ENCODE results near the gene ZNHIT1.

Gene ZNHIT1

DNA sequence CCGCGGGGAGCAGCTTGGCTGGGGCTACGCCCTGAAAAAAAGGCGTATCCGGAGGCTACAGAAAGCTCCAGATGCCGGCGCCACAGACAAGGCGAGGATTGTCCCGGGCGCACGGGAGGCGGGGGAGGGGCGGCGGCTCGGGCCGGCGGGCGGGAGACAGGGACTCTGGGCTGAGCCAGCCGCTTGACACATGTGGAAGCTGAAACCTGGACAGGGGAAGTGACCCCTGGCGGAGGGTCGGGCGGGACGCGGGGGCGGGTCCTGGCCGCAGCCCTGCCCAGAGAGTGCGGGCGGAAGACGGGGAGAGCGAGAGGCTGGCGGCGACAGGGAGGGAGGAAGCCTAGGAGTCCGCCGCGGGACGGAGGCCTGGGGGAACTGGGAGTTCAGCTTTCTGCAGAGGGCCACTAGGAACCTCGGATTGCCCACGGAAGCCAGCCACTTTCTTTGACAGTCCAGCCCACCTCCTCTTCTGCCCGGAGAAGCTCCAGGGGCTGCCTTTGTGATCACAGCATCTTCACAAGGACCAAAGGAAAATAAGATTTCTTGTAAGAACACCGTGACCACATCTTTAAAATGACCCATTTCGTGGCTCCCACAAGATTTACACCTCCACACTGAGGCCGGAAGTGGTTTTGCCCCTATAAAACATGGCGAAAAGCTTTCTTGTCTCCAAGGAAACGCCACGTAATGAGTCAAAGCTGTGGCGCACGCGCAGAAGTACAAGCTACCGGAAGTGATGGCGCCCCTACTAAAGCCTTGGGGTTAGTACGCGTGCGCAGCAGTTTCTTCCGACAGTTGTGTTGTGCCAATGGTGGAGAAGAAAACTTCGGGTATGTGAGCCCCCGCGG is at the start of gene ZNHIT1, which contains the start of gene PLOD3:
Gene ZNHIT1, plus strand, starts transcription at position 778 of the 848 bp plus-strand sequence. Its CDS starts 31 bp downstream, at position 809.
Gene PLOD3, minus strand, starts transcription at position 194 of the 848 bp plus-strand sequence. CDS start 307 bp downstream, outside the sequence.
- DNase-seq (ENCODE audit: low read depth in 4 of 4, low spot score in 1 of 4) = peak; percentile 88 to 96 (median 92)

DNA sequence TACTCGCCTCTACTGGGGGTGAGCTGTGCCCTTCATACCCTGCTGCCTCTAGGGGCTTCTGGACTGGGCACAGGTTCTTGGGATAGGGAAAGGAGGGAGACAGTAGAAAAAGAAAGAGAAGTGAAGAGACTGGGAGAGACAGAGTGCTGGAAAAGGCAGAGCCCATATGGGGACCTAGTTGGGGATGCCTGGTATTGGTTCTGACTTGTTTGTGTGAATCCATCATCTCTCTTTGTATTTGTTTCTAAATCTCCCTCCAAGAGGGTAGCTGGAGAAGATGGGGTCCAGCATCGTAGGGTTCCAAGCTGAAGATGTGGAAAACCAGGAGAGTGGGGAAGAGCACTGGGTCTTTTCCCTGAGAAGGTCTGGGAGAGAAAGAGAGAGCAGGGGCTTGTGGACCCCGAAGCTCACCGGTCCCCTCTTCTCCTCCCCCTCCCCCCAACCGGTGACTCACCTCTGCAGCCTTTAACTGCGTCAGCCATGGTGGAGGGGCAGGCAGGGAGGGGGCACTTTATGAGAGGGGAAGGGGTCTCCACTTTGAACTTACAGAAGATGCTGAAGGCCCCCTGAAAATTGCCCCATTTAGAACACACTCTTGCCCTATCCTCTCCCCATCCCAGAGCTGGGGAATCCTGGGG is 49.4 kb upstream of the ZNHIT1 start:
- no peak for DNase-seq (ENCODE audit: low read depth in 4 of 4, low spot score in 1 of 4)

DNA sequence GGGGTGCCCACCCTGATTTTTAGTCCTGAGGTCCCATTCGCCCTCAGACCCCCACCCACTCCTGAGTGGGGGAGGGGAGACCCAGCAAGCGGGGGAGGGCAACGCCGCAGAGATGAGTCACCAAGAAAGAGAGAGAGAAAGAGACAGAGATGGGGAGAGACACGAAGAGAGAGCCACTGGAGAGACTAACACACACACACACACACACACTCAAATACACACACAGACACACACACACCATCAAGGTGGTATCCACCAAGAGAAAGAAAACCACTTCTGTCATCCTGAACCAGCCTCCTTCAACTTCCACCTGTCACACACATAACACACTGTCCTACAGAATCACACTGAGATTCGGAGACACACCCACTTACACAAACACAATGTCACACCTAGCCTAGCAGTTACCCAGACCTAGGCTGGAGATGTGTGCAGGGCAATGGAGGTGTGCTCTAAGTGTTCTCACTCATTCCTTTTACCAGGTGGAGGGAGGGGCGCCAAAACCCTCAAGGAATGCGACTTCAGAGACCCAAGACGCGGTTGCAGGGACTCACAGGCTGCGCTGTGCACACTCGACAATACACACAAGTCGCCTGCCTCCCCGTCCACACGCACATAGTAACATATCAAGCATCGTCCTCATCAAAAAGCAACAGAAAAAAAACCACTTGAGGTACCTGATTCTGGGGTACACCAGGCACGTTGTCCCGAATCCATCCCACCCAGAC is 48.7 kb upstream of the ZNHIT1 start:
- DNase-seq (ENCODE audit: low read depth in 4 of 4, low spot score in 1 of 4) = no peak

DNA sequence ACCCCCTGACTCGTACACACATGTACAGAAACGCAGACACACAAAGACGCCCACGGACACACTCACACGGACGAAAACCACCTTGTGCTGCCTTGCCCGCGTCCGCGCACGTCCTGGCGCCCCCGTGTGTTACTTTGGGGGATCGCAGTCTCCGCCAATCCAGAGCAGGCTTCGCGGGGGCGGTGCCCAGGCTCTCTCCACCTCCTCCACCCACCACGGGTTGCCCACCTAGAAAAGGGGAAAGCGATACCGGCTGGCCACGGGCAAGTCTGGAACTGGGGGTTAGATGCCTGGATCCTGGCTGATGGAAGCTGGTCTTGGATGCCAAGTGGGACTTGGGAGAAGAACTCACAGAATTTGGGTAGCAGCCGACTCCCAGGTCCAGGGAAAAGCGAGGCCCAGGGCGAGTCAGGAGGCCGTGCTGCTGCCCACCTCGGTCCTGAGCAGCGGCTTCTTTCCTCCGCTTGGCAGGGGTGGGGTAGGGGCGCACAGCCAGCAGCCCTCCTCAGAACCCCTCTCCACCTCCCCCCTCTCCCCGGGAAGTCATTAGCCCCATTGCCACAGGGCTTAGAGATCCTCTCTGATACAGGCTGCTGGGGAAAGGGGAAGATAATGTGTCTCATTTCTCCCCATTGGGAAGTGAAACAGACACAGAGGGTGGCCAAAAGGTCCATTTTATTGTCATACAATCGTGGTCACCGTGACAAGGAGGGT is 48.0 kb upstream of the ZNHIT1 start:
- DNase-seq (ENCODE audit: low read depth in 4 of 4, low spot score in 1 of 4) = peak; percentile 49 to 80 (median 66)

DNA sequence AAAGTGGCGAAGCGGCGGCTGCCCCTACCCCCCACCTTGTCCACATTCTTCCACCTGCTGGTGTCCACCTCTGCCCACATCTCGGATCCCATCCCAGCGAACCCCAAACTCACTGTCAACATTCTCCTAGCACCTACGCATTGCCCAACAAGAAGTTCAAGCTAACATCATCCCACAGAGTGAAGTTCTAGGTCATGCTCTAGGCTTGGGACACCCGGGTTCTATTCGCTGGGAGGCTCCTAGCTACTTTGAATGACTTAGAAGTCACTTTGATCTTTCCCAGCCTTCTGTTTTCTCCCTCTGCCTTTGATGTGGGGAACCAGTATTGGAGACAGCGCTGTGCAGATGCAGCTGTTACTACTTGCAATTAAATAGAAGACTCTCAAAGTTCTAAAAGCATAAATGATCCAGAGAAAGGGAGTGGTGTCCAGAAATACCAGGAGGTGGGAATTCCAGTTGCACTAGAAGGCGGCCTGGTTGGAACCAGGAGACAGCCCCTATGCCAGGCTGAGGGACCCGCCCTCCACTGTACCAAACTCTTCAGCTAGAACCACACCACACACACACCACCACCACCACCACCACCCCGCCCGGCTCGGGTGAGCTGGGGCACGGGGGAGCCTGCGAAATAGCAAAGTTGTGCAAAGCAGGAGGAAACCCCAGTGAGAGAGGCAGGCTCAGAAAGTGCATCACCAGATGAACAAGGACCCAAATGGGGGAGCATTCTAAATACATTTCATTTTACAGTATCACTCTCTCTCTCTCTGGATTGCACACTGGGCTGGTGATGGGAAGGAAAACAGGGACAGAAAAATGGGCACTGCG is 47.1 kb upstream of the ZNHIT1 start:
- DNase-seq (ENCODE audit: low read depth in 4 of 4, low spot score in 1 of 4) = no peak

DNA sequence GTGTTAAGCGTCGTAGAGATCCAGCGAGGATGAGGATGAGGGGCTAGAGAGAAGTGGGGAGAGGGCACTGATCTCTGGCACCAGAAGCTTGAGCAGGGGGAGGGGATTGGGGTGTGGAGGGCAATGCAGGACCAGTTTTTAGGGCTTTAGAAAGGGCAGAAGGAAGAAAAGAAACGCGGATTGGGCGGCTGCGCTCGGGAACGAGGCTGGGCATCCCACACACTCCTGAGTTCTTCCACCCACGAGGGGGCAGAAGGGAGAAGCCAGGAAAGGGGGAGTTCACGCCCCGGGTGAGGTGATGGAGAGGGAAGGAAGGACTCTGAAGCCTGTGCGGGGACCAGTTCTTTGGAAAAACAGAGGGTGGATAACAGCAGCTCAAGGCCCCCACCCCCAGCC is 46.5 kb upstream of the ZNHIT1 start:
- no peak for DNase-seq (ENCODE audit: low read depth in 4 of 4, low spot score in 1 of 4)

DNA sequence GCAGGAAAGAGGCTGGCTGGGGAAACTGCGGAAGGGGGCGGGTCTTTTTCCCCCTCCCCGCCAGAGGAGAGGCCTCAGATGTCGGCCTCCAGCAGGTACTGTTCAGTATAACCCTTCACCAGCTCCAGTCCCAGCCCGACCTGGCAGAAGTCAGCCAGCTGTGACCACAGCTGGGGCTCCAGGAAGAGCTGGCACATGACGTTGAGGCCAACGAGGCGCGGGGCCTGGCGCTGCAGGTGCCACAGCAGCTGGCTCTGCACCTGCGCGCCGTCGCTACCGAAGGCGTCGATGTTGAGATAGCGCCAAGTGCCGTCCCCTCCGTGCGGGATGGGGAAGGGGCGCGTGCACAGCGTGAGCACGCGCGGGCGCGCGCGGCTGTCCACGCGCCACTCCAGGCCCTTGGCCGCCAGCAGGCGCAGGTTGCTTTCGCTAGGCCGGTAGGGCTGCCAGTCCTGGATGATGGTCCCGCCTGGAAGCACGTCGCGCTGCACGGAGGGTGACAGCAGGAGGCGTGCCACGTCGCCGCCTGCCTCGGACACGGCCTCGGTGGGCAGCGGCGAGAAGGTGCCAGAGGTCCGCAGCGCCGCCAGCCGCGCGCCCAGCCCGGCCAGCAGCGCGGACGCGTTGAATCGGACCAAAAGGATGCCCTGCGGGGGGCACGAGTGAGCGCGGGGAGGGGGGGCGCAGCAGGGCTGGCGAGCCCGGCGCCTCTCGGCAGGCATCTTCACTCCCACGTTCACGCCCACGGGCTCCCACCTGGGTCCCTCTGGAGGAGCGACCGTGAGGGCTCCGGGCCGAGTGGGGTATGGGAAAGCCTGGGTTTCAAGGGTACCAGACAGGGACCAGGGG is 45.7 kb upstream of the ZNHIT1 start:
- DNase-seq (ENCODE audit: low read depth in 4 of 4, low spot score in 1 of 4) = no peak

DNA sequence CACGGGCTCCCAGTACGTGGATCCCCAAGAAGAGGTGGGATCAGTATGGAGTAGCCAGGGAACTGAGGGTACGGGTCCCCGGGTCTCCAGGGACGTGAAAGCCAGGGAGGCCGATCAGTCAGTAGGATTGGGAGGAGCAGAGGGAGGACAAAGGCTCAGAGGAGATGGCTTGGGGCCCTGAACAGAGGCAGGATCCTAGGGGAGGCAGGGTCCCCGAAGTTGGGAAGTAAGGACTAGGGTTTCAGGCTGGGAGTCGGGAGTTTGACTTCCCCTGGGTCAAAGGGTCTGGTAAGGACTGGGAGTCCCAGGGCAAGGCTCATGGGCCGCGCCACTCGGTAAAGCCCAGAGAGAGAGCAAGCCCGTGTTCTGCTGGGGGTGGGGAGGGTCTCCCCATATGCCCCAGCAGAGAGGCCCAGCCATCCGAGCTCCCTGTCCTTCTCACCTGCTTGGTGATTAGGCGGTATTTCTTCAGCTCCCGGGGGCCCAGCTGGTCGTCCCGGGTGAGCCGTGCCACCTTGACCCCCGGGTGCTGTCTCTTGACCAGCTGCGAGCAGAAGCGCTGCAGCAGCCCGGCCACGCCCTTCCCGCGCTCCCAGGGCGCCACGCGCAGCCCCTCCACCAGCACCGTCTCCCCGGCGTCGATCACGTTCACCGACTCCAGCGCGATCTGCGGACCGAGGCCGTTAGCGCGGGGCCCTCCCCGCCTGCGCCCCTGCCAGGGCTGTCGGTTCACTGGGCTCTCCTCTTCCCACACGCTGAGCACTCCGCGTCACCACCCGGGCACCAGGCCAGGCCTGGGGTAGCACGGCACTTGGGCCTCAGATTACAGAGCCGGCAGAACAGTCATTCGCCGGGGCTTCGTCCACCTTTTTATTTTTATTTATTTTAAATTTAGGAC is 44.9 kb upstream of the ZNHIT1 start:
- no peak for DNase-seq (ENCODE audit: low read depth in 4 of 4, low spot score in 1 of 4)

DNA sequence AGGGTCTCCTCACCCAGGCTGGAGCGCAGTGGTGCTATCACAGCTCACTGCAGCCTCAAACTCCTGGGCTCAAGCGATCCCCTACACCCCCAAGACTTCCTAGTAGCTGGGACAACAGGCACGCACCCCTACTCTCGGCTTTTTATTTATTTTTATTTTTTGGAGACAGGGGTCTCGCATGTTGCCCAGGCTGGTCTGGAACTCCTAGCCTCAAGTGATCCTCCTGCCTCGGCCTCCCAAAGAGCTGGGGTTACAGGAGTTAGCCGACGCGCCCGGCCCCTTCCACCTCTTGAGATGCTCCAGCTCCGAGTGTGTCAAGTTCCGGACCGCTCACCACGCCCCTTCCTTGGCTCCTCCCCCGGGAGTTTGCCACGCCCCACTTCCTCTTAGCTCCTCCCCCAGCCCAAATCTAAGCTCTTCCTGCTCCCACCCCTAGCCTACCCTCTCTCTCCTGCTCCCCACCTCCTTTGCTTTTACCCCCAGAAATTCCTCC is 44.2 kb upstream of the ZNHIT1 start:
- peak in 3 of 4 experiments; percentile 40 to 67 (median 48) for DNase-seq (ENCODE audit: low read depth in 4 of 4, low spot score in 1 of 4)

DNA sequence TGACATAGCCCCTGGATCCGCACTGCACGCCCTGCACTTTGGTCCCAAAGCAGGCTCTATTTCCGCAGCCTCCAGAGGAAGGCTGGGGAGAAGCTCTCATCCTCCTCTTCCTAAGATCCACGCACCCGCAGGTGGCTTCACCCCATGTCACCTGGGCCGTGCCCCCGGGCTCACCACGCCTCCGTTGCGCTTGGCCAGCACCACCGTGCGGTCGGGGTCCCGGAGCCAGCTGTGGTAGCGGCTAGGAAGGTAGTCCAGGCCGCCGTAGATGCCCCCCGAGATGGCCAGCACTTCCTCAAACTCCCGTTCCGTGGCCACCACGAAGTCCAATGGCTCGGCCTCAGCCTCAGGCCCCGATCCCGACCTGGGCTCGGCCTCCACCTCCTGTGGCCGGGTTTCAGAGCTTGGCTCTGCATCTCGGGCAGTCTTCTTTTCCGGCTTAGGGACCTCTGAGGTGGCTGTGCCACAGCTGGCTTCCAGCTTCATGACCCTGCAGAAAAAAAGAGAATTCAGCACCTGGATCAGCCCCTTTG is 43.6 kb upstream of the ZNHIT1 start:
- DNase-seq (ENCODE audit: low read depth in 4 of 4, low spot score in 1 of 4) = no peak

DNA sequence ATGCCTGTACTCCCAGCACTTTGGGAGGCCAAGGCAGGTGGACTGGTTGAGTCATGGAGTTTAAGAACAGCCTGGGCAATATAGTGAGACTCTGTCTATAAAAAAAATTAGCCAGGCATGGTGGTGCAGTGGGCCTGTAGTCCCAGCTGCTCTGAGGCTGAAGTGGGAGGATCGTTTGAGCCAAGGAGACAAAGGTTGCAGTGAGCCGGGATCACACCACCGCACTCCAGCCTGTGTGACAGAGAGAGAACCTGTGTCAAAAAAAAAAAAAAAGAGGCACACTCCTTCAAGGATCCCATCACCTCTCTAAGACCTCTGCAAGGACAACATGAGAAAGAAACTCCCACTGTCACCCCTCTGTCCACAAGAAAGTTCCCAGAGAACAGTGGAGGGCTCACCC is 42.3 kb upstream of the ZNHIT1 start:
- no peak for DNase-seq (ENCODE audit: low read depth in 4 of 4, low spot score in 1 of 4)

DNA sequence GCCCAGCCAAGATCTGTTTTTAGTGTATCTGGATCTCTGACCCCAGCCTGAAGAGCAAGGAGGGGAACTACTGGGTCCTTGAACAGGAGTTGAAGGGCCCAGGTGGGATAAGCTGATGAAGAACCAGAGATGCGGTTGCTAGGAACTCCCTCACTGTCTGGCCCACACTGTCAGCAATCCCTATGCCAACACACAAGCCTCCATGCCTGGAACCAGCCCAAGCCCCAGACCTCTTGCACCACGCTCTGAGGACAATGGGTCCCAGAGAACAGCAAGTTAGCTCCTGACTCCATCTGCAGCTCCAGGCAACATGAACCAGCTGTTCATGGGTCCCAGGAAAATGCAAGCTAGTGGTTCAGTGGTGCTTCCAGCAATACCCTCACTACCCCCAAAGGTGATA is 40.3 kb upstream of the ZNHIT1 start:
- no peak for DNase-seq (ENCODE audit: low read depth in 4 of 4, low spot score in 1 of 4)

DNA sequence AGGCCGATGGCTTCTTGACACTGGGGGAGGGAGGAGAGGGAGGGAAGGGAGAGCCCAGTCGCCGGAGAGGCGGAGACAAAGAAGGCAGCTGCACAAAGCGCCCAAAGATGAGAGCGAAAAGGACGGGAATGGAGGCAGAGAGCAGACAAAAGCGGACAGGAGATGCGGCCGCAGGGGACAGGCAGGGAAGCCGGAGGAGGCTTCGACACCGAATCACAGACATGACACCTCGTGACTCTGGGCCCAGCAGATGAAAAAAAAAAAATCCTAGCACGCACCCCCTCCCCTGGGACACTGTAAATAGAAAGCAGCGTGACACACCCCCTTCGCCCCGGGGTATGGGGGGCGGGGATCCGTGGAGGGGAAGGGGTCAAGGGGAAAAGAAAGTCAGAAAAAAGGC is 38.8 kb upstream of the ZNHIT1 start:
- no peak for DNase-seq (ENCODE audit: low read depth in 4 of 4, low spot score in 1 of 4)

DNA sequence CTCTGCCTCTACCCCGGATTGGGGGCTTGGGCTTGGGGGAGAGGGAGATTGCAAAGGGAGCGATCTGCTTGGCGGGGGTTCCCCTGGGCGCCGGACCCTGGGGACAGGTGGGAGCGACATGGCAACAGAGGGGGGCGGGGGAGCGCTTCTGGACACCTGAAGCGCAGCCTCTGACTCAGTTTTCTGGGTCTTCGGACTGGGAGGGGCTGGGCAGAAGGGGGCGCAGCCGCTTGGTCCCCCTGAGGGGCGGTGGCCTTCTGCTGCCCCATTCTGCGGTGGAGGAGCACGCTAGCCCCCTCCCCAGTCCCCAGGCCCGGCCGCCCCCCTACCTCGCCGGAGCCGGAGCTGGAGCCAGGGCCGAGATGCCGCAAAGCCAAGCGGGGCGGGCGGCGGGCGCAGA is 38.3 kb upstream of the ZNHIT1 start:
- DNase-seq (ENCODE audit: low read depth in 4 of 4, low spot score in 1 of 4) = no peak

DNA sequence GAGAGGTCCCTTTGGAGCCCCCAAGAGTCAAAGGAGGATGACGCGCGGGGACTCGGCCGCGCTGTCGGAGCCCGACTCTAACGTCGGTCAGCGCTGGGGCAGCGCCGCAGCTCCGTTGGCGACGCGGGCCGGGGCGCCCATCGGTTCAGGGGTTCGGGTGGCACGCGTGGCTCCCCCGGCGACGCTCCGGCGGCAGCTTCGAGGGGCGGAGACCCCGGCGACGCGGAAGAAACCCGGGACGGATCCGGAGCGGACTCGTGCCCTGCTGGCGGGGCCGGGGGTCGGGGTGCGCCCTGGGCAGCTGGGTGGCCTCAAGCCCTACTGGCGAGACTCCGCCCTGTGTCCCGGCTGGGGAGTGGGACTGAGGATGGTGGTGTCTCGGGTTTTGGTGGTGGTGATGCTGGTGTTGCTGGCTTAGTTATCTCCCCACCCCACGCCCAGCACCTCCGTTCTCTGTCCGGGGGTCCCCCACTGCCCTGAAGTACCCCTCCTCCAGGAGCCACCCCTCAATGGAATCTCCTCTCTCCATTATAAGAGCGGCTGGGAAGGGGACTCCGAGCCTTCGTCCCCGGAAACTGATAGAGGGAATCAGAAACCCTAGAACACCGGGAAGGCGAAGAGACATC is 37.7 kb upstream of the ZNHIT1 start, which contains the start of gene NAT16:
Gene NAT16, minus strand, starts transcription at position 164 of the 626 bp plus-strand sequence. CDS start 5,486 bp downstream, outside the sequence.
- DNase-seq (ENCODE audit: low read depth in 4 of 4, low spot score in 1 of 4) = no peak

DNA sequence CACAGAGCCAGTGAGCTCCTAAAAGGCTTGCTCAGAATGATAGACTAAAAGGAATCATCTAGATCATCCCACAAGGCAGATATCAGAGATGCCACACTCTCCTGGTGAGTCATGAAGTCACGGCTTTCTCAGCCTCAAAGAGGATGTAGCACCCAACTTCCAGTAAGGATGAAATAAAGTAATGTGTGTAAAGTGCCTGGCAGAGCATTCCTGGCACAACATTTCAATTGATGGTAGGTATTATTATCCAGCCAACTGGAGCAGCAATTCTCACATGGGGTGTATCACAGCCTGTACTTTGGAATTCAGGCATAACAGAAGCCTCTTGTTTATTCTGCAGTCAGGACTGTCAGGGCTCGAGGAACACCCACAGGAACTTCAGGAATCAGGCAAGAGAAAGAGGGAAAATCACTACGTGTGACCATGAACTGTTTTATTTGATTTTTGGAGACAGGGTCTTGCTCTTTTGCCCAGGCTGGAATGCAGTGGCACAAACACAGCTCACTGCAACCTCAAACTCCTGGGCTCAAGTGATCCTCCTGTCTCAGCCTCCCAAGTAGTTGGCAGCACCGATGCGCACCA is 32.6 kb upstream of the ZNHIT1 start:
- no peak for DNase-seq (ENCODE audit: low read depth in 4 of 4, low spot score in 1 of 4)

DNA sequence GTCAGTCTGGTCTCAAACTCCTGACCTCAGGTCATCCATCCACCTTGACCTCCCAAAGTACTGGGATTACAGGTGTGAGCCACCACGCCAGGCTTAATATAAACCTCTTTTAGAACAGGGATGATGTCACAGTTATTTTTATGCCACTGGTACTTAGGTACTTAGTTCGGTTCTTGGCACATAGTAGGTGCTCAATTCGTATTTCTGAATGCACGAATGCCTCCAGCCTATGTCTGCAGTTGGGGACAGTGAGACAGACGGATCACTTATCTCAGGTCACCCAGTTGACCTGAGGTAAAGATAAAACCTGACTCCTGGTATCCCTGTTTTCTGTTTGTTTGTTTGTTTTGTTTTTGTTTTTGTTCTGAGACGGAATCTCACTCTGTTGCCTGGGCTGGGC is 31.8 kb upstream of the ZNHIT1 start:
- DNase-seq (ENCODE audit: low read depth in 4 of 4, low spot score in 1 of 4) = no peak
